HG03103 (cell line): ENCODE data around the gene FZD4.
"Not testable (repeated sequence)": the region's sequence is repeated elsewhere in the genome, so short reads cannot be mapped to it uniquely, and the experiment has no call there.

Experiments
- ATAC-seq: cut with Tn5 transposase; IDR thresholded peaks from one replicate; pipeline ENCODE4 v1.9.1; 2021; ENCODE audit warnings: low read depth; ENCODE audit not compliant: unreplicated experiment

Gene FZD4

DNA sequence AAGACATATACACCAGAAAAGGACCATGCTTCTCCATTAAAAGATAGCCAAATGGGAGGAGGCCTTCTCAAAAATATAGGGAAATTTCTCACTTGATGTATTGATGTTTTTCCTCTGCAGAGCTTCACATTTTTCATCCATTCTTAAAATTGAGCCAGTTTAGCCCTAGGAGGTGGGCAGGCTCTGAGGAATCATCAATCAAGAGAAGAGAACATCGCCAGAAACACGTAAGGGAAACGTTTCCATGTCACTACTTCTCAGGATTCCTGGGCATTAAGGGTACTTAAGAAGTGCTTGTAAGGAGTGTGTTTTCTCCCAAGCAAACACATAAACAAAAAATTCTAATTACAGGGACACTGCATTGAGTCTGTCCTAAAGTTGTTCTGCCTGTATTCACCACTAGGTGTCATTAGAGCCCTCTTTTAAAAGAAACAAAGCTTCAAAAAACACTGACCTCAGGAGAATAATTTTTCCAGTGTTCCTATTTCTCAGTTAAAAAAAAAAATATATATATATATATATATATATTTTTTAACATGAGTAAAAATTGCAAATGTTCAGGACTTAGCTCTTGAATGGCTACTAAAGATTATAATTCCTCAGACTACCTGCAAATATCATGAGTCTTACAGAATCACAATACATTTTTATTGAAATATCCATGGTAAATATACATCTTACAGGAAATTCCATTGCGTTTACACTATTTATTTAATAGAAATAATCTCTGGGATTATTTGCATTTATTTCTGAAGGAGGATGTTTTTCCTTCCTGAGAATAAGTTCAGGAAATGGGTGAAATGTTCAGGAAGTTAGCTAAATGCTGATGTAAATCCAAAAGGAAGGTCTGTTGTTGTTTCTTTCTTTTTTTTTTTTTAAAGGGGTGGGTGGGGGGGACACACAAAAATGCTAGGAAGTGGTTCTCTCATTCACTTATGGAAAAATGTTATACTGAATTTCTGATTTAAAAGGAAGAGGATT, 16.0 kb downstream of the FZD4 start:
- peak; percentile 62 for ATAC-seq

DNA sequence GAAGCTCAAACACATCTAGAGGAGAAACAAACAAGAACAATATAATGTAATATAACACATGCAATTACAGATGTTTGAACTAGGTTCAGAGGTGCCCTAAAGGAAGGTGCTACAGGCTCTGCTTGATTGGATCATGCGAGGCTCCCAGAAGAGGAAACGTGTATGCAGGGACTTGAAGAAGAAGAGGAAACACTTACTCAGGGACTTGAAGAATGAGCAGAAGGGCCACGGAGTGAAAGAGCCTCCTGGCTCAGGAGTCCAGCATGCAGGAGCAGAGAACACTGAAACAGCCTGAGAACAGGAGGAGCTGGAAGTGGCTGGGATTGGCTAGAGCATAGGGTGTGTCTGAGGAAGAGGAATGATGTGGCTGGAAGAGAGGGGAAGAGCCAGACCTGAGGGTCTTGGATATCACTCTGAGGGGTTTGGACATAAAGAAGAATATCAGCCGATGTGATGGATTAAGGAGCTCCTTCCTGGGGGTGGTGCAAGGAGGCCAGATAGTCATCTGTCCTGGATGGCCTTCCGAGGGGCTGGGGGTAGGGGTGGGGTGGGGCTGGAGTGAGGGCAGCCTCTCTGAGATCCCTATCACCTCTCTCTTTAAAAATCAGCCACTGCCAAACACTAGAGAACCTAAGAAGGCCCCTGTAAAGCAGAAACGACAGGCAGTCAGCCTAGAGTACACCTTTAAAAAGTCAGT, 16.8 kb downstream of the FZD4 start:
- no peak for ATAC-seq

DNA sequence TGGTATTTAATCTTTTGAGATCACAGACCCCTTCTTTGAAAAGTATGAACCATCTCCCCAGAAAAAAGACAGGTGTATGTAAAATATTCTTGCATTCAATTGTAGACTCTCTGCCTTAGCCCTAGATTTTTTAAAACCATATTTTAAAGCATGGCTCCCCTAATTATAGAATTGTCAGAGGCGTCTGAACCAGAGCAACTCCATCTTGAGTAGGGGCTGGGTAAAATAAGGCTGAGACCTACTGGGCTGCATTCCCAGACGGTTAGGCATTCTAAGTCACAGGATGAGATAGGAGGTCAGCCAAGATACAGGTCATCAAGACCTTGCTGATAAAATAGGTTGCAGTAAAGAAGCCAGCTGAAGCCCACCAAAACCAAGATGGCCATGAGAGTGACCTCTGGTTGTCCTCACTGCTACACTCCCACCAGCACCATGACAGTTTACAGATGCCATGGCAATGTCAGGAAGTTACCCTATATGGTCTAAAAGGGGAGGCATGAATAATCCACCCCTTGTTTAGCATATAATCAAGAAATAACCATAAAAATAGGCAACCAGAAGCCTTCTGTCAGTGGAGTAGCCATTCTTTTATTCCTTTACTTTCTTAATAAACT, 17.9 kb downstream of the FZD4 start:
- not testable (repeated sequence) for ATAC-seq

DNA sequence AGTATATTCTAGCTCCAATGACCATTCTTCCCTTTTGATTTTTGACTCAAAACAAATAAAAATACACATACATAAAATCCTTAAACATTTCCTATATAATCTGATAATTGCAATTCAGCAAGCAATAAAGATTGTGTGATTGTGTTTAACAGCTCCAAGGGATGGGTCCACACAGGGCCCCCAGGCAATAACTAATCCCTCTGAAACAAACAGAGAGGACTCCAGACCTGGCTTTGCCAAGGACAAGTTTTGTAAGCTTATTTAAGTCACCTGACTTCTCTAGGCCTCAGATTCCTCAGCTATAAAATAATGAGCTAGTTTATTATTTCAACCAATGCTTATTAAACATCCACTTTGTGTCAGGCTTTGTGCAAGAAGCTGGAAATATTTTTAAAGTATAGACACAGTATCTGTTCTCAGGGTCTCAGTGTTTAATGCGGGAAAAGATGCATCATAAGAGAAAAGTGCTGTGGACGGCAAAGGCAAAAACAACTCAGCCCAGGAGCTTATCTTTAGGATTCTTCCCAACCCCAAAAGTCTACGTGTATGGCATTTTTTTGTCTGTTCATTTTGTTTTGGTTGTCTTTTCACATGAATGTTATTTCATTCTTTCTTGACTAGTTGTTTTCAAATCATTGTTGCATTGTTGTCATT, 20.1 kb downstream of the FZD4 start:
- ATAC-seq = no peak

DNA sequence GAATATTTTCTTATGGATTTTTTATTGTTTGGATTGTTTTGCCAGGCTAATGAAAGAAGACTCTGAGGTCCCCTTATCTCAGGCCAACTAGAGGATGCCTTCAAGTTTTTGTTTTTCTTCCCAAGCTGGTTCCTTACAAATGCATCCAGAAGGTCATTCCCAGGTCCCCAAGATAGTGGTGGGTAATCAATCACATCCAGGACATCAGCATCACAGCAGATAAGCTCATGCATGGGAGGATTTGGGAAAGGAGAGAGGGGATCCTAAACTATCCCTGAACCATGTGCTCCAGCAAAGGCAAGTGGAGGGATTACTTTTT, 20.7 kb downstream of the FZD4 start:
- ATAC-seq = no peak

DNA sequence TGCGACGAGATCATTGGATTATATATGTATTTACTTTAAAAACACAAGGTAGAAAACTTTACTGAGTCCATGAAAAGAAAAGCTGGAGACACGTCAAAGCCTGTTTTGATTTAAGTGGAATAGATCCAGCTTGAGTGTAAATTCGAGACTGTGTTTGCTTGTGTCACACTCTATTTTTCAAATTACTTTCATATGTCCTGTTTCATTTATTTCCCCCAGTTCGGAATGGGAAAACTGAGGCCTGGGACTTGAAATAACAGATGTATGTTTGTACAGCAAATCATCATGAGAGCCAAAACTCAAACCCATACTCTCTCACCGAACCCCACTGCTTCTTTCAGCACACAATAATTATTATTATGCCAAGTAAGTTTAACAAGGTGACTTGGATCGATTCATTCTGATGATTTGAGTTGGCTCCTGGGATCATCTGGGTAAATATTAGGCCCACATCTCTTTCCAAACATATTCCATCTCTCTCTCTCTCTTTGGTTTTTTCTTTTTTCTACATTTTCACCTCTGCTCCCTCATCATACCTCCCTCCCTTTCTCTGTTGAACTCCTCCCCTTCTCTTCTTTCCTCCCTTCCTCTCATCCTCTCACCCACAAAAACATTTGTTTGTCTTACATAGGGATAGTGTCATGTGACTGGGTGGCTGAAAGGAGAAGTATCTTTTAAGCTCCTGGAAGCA, 21.2 kb downstream of the FZD4 start:
- ATAC-seq = no peak

DNA sequence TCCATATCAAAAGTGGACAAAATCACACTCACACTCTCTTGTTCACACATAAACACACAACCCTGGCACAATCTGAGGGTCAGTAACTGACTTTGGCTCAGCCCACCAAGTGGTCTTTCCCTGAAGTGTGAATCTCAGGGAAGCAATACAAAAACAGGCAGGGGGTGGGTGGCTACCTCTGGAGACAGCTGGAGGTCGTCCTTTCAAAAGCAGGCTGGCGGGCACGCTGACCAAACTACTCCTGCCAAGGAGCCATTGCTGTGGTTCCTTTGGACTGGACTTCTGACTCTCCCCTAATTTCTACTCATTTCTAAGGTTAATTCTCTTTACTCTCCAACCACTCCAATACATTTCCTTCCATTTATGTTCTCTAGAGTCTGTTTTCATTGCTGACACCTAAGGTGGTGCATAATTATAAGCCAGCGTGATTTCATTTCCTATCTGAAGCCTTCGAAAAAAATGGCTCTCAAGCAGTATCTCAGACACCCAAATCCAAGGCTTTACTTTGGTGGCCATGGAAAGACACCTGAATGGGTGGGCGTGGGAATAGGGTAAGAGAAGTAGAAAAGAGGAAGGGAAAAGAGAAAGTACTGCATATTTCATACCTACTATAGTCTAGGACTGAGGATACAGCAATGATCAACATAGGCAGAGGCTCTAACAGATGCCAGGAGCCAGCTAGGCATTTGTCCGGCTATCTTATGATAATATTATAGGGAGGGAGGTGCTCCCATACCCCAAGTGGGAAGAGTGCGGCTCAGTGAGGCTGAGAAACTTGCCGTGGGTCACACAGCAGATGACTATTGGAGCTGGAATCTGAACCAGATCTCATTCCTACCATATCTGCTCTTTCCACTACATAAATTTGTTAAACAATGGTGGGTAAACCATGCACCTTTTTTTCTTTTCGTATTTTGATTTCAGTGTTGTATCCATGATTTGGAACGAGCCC, 22.0 kb downstream of the FZD4 start:
- ATAC-seq = no peak

DNA sequence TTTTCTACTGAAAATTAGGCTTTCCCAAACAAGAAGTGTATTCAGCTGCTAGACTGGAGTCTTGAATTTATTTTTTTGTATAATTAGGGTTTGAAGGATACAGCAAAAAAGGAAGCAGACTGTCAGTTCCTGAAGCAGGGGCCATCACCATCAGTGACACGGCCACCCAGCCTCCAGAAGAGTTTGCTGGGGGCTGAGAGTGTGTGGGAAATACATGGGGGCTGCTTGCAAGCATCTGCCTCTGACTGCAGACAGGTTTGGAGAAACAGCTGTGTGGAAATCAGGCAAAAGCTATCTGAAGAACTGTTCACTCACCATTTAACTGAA, 23.0 kb downstream of the FZD4 start:
- no peak for ATAC-seq

DNA sequence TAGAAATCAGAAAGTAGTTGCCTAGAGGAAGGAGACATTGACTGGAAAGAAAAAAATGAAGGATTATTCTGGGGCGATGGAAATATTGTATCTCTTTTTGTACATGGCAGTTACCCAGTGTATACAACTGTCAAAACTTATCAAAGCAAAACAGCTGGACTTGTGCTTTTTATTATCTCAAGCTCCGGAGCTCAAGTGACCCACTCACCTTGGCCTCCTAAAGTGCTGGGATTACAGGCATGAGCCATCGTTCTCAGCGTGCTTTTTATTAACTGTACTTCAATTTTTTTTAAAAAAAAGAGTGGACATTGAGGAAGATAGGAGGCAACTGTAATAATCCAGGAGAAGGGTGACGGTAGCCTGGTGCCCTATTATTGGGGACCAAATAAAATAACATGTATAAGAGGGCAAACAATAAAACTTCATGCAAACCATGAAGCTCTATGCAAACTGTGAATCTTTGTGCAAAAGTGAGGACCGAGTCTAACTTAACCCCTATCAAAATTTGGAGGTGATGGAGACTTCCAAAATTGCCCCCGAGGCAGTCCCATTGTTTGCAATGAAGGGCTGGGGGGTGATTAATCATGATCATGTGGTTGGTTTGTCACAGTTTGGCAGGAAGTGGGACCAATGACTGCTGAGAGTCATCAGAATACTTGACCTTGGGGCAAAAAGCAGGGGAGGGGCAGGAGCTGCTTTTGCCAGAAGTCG, 23.5 kb downstream of the FZD4 start:
- no peak for ATAC-seq

DNA sequence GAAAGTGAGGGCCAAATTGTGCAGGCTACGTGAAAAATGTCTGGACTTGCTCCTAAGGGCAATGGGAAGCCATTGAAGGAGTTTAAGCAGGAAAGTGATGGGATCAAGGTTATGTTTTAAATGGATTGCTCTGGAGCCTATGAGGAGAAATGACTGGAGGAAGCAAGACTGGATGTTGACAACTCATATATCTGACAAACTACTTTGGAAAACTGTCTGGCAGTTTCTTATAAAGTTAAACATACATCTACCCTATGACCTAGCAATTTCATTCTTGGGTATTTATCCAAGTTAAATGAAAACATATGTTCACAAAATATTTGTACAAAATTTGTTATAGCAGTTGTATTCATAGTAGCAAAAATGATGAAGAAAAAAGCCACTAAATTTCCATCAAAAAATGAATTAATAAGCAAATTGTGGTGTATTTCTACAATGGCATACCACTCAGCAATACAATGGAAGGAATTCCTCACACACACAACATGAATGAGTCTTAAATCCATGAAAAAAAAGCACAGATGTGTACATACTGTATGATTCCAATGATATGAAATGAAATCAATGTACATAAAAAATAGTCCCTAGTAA, 24.1 kb downstream of the FZD4 start:
- ATAC-seq = no peak

DNA sequence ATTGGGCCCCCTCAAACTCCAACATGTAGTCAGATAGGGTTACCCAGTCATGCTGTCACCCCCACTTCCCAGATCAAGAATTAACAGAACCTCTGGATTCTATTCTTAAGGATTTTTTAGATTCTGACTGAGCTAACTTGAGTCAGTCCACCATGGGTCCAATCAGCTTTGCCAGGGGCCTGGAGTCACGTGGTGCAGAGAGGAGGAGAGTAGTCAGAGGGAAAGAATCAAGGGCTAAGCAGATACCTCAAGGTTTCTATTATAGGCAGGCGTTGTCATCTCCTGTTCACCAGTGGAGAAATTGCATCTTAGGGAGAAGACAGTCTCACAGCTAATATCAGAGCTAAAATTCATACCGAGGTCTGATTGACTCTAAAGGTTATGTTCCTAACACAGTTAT, 28.2 kb downstream of the FZD4 start:
- no peak for ATAC-seq

DNA sequence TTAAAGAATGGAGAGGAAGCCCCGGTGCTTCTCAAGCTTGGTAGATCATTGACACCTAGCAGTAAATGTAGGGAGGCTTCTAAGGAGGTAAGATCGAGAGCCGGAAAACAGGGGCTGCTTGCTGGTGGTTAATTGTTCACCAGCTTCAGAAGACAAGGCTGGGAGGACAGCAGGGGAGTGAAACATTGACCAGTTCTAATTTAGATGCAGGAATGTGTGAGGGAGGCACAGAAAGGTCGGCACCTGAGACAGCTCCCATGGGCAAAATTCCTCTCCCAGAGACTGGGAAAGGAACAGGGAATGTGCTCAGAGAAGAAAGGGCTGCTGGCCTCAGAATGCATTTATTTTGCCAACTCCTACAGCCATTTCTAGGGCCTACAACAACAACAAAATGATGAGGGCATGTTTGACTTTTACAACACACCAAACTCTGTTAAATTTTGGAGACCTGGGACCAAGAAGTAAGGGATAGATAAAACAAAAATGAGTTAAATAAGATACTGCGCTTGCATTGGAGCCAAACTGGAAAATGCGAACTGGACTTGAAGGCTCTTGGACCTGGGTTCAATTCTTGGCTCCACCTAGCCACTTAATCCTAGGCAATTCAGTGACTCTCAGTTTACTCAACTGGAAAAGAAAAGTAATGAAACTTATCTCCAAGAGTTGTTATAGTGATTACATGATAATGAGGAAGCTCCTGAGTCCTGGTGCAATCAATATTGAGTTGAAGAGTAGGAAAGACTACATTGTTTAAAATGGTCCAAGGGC, 31.0 kb downstream of the FZD4 start:
- ATAC-seq = no peak

DNA sequence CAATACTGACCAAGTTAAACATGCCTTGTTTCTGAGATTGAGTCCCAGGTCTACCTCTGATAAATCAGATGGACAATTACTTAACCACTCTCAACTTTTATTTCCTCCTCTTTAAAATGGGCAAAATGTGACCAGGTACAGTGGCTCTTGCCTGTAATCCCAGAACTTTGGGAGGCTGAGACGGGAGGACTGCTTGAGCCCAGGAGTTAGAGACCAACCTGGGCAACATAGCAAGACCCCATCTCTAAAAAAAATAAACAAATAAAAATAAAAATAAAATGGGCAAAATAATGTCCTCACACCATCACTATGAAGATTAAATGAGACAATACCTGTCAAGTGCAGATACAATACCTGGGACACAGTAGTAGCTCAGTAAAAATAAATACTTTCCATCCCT, 33.0 kb downstream of the FZD4 start:
- ATAC-seq = no peak

DNA sequence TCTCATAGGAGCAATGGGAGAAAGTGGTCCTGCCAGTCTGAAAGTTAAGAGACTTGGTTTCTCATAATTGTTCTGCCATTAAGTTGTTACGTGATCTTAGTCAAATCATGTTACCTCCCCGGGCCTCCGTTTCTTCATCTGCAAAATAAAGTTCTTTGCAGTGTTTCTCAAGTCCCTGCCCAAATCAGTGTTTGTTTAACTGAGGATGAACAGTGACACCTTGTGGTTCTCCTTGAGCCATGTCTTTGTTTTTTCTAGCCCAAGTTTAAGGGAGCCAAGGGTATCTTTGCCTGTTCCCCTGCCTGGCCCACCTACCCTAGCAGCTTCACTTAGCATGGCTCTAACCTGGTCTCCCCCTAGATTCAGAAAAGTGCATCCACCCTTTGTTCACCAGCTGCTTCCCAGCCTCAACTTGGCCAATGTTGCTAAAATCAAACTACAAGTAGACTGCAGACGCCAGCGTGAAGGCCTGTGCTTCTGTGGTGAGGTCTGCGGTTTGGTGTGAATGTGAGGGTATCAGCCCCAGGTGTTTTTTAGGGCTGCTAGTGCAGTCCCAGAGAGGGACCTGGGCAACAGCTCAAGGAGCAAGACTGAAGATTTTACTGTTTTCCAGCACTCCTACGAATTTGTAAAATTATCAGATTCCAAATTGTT, 35.5 kb downstream of the FZD4 start:
- peak; percentile 56 for ATAC-seq

DNA sequence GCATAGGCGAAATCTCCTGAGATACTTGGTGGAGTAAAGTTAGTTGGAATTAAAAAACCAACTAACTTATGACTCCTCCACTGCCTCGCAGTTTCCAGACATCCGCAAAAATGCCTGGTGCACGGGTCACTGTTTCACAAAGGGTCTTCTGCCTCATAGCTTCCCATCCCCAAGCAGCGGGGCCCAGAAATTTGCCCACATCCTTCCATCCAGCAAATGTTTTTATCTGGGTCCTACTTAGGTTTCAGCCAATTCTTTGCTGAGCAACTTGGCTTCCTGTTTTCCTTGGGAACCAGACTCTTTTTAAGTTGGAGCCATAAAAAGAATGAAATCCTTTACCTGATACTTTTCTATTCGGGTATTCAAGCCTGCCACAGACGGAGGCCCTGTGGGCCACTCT, 36.2 kb downstream of the FZD4 start:
- ATAC-seq = no peak

DNA sequence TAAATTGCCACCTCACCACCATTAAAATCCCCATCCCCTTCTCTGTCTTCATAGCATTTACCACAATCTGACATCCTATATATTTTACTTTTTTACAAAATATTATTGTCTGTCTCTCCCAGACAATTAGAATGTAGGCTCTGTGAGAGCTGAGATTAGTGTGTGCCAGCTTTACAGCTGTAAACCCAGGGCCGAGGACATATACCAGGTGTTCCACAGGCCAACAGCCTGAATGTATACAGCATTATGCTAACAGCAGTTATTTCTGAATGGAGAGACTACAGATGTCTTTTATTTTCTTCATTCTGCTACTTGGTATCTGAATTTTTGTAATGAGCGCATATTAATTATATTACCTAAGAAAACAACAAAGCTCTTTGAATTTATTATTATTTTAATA, 36.7 kb downstream of the FZD4 start:
- no peak for ATAC-seq

DNA sequence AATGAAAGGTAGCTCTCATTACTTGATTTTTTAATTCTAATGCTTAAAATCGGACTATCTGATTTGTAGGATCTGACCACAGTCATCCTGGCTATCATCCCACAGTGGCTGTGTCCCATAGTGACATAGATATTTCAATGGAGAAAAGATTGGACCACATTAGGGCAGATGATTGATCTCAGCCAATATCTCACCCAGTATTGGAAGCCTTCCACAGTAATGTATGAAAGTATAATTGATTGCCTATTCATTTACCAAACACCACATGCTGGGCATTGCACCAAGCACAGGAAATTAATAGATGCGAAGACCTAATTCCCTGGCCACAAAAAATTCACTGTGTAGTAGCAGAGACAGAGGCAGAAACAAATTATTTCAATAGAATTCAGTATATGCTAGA, 37.6 kb downstream of the FZD4 start:
- ATAC-seq = no peak
